K562 (cell line): ENCODE results near the gene TMEM217. TPM values are rescaled to one million over a fixed set of nuclear protein-coding genes. Genes with fewer than 3 reads are reported as not detected.

ENCODE experiments used
- ATF7 ChIP-seq: fragments of 450-650 bp; IDR thresholded peaks from 2 replicates; pipeline ENCODE4 v1.7.1; 2014; ENCODE audit warnings: mild to moderate bottlenecking, moderate library complexity
- KDM5B ChIP-seq: fragments of 200-600 bp; sonication (generic); IDR thresholded peaks from 2 replicates; pipeline ENCODE4 v1.6.1; 2012; ENCODE audit warnings: low read depth, mild to moderate bottlenecking, moderate library complexity, low read length, control low read depth, inconsistent platforms; ENCODE audit not compliant: insufficient replicate concordance
- MCM2 ChIP-seq: fragments of 450-650 bp; IDR thresholded peaks from 2 replicates; pipeline ENCODE4 v1.6.1; 2017; ENCODE audit warnings: low read depth, mild to moderate bottlenecking
- MIER1 ChIP-seq: fragments of 450-650 bp; IDR thresholded peaks from 2 replicates; pipeline ENCODE4 v1.6.1; 2016; ENCODE audit warnings: antibody characterized with exemption, mild to moderate bottlenecking, low read depth
- NFYB ChIP-seq: IDR thresholded peaks from 2 replicates; pipeline ENCODE4 v1.6.1; 2011; ENCODE audit warnings: mild to moderate bottlenecking, moderate library complexity; ENCODE audit not compliant: insufficient read length; ENCODE audit errors: extremely low read depth
- SRSF7 ChIP-seq: fragments of 200-400 bp; formaldehyde crosslinking; optimal IDR thresholded peaks from 2 replicates; pipeline ENCODE3; 2017; ENCODE audit warnings: mild to moderate bottlenecking, low read depth, low read length
- STAG1 ChIP-seq: sonication (generic); formaldehyde crosslinking; IDR thresholded peaks from 2 replicates; pipeline ENCODE4 v1.5.0; 2020; ENCODE audit warnings: missing genetic modification reagents, borderline replicate concordance
- ZNF232 ChIP-seq: sonication (generic); formaldehyde crosslinking; IDR thresholded peaks from 2 replicates; pipeline ENCODE4 v1.8.0; 2022; ENCODE audit warnings: mild to moderate bottlenecking, missing genetic modification reagents
- ZNF316 ChIP-seq: fragments of 450-650 bp; IDR thresholded peaks from 2 replicates; pipeline ENCODE4 v1.6.1; 2016
- ZNF354B ChIP-seq: fragments of 250-450 bp; sonication (Bioruptor Pico); IDR thresholded peaks from 2 replicates; pipeline ENCODE4 v1.4.0; 2020
- polyA plus RNA-seq, 8 experiments: library from polyadenylated mRNA; depleted of rRNA in 4 of 8; stranded (reverse) in 5 of 8; unstranded in 3 of 8; fragments of >200 nt; fragmentation: Nextera tagmentation in 2 of 8; fragmentation: Illumina TruSeq in 1 of 8; extraction: Ambion mirVana in 2 of 8; extraction: Trizol in 1 of 8; gene quantifications; 2 replicates each; pipeline versions ENCODE4 v1.2.1 to v1.2.3, GENCODE V29; 2011 to 2014; ENCODE audit warnings: inconsistent platforms in 1 of 8, missing spikeins in 1 of 8
- total RNA-seq, 7 experiments: library from RNA; depleted of rRNA in 6 of 7; stranded (reverse); fragments of >200 nt in 6 of 7; fragmentation: Illumina TruSeq in 2 of 7; extraction: Trizol in 2 of 7; gene quantifications; 2 replicates each; pipeline versions ENCODE4 v1.2.1 to v1.2.3, GENCODE V29; 2011 to 2021; ENCODE audit warnings: low replicate concordance in 1 of 7
- TF ChIP-seq, protein P1 (sequence below): sonication (generic); formaldehyde crosslinking; IDR thresholded peaks from 2 replicates; pipeline ENCODE4 v1.8.0; 2022; ENCODE audit warnings: mild to moderate bottlenecking, missing genetic modification reagents
- TF ChIP-seq, protein P2 (sequence below): fragments of 250-450 bp; sonication (Bioruptor Pico); IDR thresholded peaks from 2 replicates; pipeline ENCODE4 v1.6.1; 2021; ENCODE audit warnings: mild to moderate bottlenecking
- TF ChIP-seq, protein P3 (sequence below): fragments of 450-650 bp; IDR thresholded peaks from 2 replicates; pipeline ENCODE4 v1.6.1; 2017; ENCODE audit warnings: antibody characterized with exemption
- TF ChIP-seq, protein P4 (sequence below): fragments of 250-450 bp; sonication (Bioruptor Pico); IDR thresholded peaks from 2 replicates; pipeline ENCODE4 v1.9.0; 2021; ENCODE audit warnings: mild to moderate bottlenecking, inconsistent platforms
- TF ChIP-seq, protein P5 (sequence below): sonication (generic); formaldehyde crosslinking; IDR thresholded peaks from 2 replicates; pipeline ENCODE4 v1.8.1; 2023; ENCODE audit warnings: mild to moderate bottlenecking, missing genetic modification reagents

The TMEM217 gene
- total and polyA plus RNA-seq, 9 of the 15 experiments (the other 6 are each of a cell fraction or from before 2014, with no cell fraction given) = 1.3 to 8.0 (median 1.9) TPM

DNA sequence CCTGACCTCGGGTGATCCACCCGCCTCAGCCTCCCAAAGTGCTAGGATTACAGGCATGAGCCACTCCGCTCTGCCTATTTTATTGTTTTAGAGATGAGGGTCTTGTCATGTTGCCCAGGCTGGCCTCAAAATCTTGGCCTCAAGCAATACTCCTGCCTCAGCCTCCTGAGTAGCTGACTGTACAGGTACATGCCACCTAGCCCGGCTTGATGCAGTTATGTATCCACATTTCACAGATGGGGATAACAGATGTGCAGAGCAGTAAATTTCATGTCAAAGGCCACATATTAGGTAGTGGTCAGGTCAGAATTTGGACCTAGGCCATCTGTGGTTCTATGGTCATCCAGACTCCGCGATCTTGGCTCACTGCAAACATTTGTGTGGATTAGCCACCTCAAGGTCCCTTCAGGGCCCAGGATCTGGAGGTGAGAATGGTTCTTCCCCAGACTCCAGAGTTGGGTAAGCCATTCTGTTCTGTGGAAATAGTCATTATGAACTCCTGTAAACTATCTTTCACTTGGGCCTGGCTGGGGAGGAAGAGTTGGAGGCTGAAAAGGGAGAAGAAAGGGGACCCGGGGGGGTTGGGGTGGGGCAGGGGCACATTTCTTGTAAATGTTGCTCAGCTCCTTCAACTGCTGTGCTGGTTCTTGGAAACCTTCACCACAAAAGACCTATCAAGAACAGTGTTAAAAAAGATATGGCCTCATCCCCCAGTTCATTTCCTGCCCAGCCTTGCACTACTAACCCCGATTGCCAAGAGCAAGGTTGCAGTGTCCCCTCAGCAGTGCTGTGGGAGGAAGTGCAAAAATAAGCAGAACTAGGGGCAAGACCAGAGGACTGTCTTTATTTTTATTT, 75.0 kb downstream of the TMEM217 start (continued):
- TF ChIP-seq, protein P1, sequence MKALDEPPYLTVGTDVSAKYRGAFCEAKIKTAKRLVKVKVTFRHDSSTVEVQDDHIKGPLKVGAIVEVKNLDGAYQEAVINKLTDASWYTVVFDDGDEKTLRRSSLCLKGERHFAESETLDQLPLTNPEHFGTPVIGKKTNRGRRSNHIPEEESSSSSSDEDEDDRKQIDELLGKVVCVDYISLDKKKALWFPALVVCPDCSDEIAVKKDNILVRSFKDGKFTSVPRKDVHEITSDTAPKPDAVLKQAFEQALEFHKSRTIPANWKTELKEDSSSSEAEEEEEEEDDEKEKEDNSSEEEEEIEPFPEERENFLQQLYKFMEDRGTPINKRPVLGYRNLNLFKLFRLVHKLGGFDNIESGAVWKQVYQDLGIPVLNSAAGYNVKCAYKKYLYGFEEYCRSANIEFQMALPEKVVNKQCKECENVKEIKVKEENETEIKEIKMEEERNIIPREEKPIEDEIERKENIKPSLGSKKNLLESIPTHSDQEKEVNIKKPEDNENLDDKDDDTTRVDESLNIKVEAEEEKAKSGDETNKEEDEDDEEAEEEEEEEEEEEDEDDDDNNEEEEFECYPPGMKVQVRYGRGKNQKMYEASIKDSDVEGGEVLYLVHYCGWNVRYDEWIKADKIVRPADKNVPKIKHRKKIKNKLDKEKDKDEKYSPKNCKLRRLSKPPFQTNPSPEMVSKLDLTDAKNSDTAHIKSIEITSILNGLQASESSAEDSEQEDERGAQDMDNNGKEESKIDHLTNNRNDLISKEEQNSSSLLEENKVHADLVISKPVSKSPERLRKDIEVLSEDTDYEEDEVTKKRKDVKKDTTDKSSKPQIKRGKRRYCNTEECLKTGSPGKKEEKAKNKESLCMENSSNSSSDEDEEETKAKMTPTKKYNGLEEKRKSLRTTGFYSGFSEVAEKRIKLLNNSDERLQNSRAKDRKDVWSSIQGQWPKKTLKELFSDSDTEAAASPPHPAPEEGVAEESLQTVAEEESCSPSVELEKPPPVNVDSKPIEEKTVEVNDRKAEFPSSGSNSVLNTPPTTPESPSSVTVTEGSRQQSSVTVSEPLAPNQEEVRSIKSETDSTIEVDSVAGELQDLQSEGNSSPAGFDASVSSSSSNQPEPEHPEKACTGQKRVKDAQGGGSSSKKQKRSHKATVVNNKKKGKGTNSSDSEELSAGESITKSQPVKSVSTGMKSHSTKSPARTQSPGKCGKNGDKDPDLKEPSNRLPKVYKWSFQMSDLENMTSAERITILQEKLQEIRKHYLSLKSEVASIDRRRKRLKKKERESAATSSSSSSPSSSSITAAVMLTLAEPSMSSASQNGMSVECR (CRISPR knock-in tag) = no peak
- TF ChIP-seq, protein P2, sequence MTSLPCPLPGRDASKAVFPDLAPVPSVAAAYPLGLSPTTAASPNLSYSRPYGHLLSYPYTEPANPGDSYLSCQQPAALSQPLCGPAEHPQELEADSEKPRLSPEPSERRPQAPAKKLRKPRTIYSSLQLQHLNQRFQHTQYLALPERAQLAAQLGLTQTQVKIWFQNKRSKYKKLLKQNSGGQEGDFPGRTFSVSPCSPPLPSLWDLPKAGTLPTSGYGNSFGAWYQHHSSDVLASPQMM (CRISPR knock-in tag) = no peak
- no peak for TF ChIP-seq NFYB
- no peak for TF ChIP-seq MIER1
- TF ChIP-seq ZNF232 (CRISPR knock-in tag) = 0 out of 2 replicates have a peak, but pooled peaks have one; percentile 36
- TF ChIP-seq, protein P3, sequence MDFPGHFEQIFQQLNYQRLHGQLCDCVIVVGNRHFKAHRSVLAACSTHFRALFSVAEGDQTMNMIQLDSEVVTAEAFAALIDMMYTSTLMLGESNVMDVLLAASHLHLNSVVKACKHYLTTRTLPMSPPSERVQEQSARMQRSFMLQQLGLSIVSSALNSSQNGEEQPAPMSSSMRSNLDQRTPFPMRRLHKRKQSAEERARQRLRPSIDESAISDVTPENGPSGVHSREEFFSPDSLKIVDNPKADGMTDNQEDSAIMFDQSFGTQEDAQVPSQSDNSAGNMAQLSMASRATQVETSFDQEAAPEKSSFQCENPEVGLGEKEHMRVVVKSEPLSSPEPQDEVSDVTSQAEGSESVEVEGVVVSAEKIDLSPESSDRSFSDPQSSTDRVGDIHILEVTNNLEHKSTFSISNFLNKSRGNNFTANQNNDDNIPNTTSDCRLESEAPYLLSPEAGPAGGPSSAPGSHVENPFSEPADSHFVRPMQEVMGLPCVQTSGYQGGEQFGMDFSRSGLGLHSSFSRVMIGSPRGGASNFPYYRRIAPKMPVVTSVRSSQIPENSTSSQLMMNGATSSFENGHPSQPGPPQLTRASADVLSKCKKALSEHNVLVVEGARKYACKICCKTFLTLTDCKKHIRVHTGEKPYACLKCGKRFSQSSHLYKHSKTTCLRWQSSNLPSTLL = no peak
- no peak for TF ChIP-seq STAG1
- no peak for TF ChIP-seq SRSF7
- no peak for TF ChIP-seq ZNF316
- peak; percentile 57; the same call in 1 of the 2 replicates for TF ChIP-seq ATF7
- TF ChIP-seq, protein P4, sequence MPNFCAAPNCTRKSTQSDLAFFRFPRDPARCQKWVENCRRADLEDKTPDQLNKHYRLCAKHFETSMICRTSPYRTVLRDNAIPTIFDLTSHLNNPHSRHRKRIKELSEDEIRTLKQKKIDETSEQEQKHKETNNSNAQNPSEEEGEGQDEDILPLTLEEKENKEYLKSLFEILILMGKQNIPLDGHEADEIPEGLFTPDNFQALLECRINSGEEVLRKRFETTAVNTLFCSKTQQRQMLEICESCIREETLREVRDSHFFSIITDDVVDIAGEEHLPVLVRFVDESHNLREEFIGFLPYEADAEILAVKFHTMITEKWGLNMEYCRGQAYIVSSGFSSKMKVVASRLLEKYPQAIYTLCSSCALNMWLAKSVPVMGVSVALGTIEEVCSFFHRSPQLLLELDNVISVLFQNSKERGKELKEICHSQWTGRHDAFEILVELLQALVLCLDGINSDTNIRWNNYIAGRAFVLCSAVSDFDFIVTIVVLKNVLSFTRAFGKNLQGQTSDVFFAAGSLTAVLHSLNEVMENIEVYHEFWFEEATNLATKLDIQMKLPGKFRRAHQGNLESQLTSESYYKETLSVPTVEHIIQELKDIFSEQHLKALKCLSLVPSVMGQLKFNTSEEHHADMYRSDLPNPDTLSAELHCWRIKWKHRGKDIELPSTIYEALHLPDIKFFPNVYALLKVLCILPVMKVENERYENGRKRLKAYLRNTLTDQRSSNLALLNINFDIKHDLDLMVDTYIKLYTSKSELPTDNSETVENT (CRISPR knock-in tag) = no peak
- no peak for TF ChIP-seq MCM2
- no peak for TF ChIP-seq KDM5B
- no peak; the same call in 1 of the 2 replicates for TF ChIP-seq ZNF354B
- TF ChIP-seq, protein P5, sequence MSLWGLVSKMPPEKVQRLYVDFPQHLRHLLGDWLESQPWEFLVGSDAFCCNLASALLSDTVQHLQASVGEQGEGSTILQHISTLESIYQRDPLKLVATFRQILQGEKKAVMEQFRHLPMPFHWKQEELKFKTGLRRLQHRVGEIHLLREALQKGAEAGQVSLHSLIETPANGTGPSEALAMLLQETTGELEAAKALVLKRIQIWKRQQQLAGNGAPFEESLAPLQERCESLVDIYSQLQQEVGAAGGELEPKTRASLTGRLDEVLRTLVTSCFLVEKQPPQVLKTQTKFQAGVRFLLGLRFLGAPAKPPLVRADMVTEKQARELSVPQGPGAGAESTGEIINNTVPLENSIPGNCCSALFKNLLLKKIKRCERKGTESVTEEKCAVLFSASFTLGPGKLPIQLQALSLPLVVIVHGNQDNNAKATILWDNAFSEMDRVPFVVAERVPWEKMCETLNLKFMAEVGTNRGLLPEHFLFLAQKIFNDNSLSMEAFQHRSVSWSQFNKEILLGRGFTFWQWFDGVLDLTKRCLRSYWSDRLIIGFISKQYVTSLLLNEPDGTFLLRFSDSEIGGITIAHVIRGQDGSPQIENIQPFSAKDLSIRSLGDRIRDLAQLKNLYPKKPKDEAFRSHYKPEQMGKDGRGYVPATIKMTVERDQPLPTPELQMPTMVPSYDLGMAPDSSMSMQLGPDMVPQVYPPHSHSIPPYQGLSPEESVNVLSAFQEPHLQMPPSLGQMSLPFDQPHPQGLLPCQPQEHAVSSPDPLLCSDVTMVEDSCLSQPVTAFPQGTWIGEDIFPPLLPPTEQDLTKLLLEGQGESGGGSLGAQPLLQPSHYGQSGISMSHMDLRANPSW = no peak
